Measurements from ENCODE around the gene PCDHGA1. TPM values are rescaled to one million over a fixed set of nuclear protein-coding genes. Genes with fewer than 3 reads are reported as not detected.

PCDHGA1 gene
- total RNA-seq, 1 donor from 2014 or later: under 0.01 TPM

DNA sequence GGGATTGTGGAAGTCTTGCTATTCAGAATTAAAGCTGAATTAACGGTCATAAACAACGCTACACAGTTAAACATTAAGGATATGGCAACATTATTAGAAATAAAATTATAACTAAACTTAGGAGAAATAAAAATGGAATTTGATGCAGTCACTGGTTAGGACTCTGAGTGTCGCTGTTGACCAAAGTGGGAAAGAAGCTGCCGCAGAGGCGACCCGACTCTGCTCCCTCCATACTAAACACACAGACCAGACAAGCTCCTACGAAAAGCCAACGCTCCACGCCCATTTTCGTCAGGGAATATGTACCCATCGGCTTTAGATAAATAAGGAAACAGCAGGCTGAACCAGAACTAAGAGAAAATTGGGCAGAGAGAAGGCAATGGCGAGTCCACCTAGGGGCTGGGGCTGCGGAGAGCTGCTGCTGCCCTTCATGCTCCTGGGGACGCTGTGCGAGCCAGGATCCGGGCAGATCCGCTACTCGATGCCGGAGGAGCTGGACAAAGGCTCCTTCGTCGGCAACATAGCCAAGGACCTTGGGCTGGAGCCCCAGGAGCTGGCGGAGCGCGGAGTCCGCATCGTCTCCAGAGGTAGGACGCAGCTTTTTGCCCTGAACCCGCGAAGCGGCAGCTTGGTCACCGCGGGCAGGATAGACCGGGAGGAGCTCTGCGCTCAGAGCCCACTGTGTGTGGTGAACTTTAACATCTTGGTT, 33.8 kb downstream of the PCDHGA1 start, which contains the start of gene PCDHGA5:
TSS of gene PCDHGA5 (plus strand) at position 211 of the 709 bp plus-strand sequence. CDS start at position 380, 169 bp downstream.
- DNase-seq (ENCODE audit: low read depth): no peak
- Histone ChIP-seq H3K36me3 (ENCODE audit: control insufficient read depth, insufficient read depth, low read length) (no peaks in the 10 kb centered on the region), H3K4me3 (ENCODE audit: low read depth, low read length) (no peak within 1 kb of the TSS), H3K27me3 (ENCODE audit: control insufficient read depth, insufficient read depth, low read length) (peaks cover 25% of the 10 kb centered on the region)
- no peak for FAIRE-seq
- TF ChIP-seq, protein P1, sequence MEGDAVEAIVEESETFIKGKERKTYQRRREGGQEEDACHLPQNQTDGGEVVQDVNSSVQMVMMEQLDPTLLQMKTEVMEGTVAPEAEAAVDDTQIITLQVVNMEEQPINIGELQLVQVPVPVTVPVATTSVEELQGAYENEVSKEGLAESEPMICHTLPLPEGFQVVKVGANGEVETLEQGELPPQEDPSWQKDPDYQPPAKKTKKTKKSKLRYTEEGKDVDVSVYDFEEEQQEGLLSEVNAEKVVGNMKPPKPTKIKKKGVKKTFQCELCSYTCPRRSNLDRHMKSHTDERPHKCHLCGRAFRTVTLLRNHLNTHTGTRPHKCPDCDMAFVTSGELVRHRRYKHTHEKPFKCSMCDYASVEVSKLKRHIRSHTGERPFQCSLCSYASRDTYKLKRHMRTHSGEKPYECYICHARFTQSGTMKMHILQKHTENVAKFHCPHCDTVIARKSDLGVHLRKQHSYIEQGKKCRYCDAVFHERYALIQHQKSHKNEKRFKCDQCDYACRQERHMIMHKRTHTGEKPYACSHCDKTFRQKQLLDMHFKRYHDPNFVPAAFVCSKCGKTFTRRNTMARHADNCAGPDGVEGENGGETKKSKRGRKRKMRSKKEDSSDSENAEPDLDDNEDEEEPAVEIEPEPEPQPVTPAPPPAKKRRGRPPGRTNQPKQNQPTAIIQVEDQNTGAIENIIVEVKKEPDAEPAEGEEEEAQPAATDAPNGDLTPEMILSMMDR (IDR thresholded peaks at IDR 0.05; ENCODE audit: insufficient read depth, low read length, severe bottlenecking): no peak

DNA sequence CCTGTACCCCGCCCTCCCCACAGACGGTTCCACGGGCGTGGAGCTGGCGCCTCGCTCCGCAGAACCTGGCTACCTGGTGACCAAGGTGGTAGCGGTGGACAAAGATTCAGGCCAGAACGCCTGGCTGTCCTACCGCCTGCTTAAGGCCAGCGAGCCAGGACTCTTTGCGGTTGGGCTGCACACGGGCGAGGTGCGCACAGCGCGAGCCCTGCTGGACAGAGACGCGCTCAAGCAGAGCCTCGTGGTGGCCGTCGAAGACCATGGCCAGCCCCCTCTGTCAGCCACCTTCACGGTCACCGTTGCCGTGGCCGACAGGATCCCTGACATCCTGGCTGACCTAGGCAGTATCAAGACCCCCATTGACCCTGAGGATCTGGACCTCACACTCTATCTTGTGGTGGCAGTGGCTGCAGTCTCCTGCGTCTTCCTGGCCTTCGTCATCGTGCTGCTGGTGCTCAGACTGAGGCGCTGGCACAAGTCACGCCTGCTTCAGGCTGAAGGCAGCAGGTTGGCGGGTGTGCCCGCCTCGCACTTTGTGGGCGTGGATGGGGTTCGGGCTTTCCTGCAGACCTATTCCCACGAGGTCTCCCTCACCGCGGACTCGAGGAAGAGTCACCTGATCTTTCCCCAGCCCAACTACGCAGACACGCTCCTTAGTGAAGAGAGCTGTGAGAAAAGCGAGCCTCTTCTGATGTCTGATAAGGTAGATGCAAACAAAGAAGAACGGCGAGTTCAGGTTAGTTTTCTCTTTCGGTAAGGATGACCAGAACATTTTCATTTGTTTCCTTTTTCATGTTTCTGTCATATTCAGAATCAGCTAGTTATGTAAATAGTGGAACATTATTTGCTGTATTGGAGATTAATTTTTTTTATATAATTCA, 35.9 kb downstream of the PCDHGA1 start:
- DNase-seq (ENCODE audit: low read depth) (no peak), FAIRE-seq (no peak)
- no peak overlapping the region for H3K4me3 ChIP-seq (ENCODE audit: low read depth, low read length)
- no peaks in the 10 kb centered on the region for H3K36me3 ChIP-seq (ENCODE audit: control insufficient read depth, insufficient read depth, low read length)
- TF ChIP-seq, protein P1 (IDR thresholded peaks at IDR 0.05; ENCODE audit: insufficient read depth, low read length, severe bottlenecking): no peak
- H3K27me3 ChIP-seq (ENCODE audit: control insufficient read depth, insufficient read depth, low read length): peaks cover 24% of the 10 kb centered on the region

DNA sequence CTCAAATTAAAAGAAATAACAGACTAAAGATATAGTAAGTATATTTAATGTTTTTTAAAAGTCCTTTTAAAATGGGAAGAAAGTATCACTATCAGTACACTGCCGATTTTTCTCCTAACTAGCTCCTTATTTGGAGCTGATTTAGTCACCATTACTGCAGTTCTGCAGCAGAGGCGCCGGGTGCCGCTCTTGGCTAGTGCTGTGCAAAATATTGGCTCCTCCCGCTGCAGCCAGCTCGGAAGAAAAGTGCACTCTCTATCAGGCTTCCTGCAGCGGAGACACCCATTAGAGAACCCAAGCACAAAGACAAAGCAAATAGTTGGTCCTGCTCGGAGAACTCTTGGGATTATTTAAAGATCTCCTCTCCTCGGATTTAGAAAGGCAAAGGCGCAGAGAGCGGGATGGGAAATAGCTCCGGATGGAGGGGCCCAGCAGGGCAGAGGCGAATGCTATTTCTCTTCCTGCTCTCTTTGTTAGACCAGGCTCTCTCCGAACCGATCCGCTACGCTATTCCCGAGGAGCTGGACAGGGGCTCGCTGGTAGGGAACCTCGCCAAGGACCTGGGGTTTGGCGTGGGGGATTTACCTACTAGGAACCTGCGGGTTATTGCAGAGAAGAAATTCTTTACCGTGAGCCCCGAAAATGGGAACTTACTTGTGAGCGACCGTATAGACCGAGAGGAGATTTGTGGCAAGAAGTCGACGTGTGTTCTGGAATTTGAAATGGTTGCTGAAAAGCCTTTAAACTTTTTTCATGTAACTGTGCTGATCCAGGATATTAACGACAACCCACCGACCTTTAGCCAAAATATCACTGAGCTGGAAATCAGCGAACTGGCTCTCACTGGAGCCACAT, 39.9 kb downstream of the PCDHGA1 start, which contains the start of gene PCDHGB3:
TSS of gene PCDHGB3 (plus strand) at position 249 of the 855 bp plus-strand sequence. CDS start at position 402, 153 bp downstream.
- peaks cover 20% of the 10 kb centered on the region for H3K27me3 ChIP-seq (ENCODE audit: control insufficient read depth, insufficient read depth, low read length)
- TF ChIP-seq, protein P1 (IDR thresholded peaks at IDR 0.05; ENCODE audit: insufficient read depth, low read length, severe bottlenecking): peak; percentile 31
- no peaks in the 10 kb centered on the region for H3K36me3 ChIP-seq (ENCODE audit: control insufficient read depth, insufficient read depth, low read length)
- DNase-seq (ENCODE audit: low read depth) (peak; percentile 29), FAIRE-seq (peak; percentile 18)
- peak within 1 kb of the TSS; percentile 19 for H3K4me3 ChIP-seq (ENCODE audit: low read depth, low read length)

DNA sequence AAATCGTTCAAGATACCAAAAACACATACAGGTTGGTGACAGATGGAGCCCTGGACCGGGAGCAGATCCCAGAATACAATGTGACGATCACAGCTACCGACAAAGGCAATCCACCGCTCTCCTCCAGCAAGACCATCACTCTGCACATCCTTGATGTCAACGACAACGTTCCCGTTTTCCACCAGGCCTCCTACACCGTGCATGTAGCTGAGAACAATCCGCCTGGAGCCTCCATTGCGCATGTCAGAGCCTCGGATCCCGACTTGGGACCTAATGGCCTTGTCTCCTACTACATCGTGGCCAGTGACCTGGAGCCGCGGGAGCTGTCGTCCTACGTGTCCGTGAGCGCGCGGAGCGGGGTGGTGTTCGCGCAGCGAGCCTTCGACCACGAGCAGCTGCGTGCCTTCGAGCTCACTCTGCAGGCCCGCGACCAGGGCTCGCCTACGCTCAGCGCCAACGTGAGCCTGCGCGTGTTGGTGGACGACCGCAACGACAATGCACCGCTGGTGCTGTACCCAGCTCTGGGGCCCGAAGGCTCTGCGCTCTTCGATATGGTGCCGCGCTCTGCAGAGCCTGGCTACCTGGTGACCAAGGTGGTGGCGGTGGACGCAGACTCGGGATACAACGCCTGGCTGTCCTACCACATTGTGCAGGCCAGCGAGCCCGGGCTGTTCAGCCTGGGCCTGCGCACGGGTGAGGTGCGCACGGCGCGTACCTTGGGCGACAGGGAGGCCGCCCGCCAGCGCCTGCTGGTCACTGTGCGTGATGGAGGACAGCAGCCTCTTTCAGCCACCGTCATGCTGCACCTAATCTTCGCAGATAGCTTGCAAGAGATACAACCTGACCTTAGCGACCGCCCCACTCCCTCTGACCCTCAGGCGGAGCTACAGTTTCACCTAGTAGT, 41.5 kb downstream of the PCDHGA1 start:
- H3K4me3 ChIP-seq (ENCODE audit: low read depth, low read length): no peak overlapping the region
- no peaks in the 10 kb centered on the region for H3K36me3 ChIP-seq (ENCODE audit: control insufficient read depth, insufficient read depth, low read length)
- peaks cover 9% of the 10 kb centered on the region for H3K27me3 ChIP-seq (ENCODE audit: control insufficient read depth, insufficient read depth, low read length)
- TF ChIP-seq, protein P1 (IDR thresholded peaks at IDR 0.05; ENCODE audit: insufficient read depth, low read length, severe bottlenecking): no peak
- no peak for DNase-seq (ENCODE audit: low read depth)
- FAIRE-seq: no peak

Data from bronchial epithelial cell (primary cell).